HG02852 (cell line): ENCODE data around the gene KDM1B.

ENCODE experiments used
- ATAC-seq: cut with Tn5 transposase; IDR thresholded peaks from one replicate; pipeline ENCODE4 v1.9.1; 2021; ENCODE audit warnings: mild to moderate bottlenecking, moderate library complexity; ENCODE audit not compliant: unreplicated experiment

Gene KDM1B, protein sequence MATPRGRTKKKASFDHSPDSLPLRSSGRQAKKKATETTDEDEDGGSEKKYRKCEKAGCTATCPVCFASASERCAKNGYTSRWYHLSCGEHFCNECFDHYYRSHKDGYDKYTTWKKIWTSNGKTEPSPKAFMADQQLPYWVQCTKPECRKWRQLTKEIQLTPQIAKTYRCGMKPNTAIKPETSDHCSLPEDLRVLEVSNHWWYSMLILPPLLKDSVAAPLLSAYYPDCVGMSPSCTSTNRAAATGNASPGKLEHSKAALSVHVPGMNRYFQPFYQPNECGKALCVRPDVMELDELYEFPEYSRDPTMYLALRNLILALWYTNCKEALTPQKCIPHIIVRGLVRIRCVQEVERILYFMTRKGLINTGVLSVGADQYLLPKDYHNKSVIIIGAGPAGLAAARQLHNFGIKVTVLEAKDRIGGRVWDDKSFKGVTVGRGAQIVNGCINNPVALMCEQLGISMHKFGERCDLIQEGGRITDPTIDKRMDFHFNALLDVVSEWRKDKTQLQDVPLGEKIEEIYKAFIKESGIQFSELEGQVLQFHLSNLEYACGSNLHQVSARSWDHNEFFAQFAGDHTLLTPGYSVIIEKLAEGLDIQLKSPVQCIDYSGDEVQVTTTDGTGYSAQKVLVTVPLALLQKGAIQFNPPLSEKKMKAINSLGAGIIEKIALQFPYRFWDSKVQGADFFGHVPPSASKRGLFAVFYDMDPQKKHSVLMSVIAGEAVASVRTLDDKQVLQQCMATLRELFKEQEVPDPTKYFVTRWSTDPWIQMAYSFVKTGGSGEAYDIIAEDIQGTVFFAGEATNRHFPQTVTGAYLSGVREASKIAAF

DNA sequence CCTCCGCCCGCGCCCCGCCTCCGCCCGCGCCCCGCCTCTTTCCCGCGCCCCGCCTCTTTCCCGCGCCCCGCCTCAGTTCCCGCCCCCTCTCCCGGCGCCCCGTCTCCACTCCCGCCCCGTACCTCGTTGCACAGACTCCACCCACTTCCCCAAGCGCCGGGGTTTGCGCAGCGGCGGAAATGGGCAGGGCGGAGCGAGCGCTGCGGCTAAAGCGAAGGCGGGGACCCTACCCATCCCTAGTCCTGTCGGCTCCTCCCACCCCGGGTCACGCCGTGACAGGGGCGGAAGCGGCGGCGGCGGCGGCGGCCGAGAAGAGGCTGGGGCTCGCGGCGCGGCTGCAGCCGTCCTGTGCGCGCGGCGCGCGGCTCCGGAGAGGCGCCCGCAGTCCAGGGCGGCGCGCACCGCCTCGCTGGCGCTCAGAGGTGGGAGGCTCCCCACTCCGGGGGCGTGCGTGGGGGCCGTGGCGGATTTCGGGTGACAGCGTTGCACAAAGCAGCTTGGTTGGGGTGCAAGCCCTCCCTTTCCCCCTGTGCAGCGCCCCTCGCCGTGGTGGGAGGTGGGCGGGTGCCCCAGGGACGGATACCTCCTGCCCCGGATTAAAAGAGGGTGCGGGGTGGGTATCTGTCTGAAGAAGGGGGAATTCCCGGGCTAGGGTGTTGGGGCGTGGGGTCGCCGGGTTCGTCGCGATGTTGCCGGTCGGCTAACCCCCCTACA is at the start of gene KDM1B:
TSS of gene KDM1B (plus strand) at position 273 of the 714 bp plus-strand sequence. CDS start 4,474 bp downstream, outside the sequence.
- peak; percentile 84 for ATAC-seq

DNA sequence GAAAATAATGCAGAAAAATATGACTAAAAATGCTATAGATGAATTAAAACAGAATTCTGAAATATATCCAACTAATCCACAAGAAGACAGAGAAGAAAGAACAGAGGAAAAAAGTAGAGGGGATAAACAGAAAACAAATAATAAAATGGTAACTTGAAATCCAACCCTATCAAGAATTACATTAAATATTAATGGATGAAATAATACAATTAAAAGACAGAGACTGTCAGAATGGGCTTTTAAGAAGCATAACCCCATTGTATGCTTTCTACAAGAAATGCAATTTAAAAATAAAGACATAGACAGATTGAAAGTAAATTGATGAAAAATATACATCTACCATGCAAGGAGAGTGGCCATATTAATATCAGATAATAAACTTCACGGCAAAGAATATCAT is 48.2 kb upstream of the KDM1B start:
- ATAC-seq, result no peak

DNA sequence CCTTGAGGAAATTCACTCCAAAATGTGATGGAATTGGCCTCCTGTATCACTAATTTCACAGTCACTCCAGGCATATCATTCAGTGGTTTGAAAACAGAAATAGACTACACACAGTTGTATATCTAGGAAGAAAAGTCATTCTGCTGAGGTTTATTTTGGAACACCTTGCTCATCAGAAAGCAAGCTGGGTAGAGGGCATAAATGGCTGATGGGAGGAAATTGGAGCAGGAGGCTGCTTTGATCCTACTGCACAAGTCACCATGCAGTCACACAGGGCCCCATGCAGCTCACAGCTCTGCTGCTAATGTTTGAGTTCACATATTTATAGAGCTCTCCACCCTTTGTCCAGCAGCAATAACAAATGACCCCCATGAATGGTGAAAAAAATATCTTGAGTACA is 45.1 kb upstream of the KDM1B start:
- ATAC-seq, result no peak

DNA sequence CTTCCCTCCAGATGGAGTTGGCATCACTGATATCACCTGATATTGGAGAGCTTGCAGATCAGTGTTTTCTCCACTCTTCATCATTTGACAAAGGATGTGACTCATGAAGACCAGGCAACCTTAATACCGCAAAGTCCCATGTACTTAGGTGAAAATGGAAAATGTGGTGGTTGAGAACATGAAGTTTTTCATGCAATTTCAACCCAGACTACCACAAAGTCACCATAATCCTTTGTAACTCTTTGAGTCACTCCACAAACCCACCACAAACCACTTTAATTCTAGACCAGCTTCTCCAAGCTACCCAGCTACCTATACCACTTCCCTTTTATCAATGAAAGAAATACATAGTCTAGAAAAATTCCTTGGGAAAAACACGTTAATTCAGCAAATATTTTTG is 39.9 kb upstream of the KDM1B start:
- no peak for ATAC-seq

DNA sequence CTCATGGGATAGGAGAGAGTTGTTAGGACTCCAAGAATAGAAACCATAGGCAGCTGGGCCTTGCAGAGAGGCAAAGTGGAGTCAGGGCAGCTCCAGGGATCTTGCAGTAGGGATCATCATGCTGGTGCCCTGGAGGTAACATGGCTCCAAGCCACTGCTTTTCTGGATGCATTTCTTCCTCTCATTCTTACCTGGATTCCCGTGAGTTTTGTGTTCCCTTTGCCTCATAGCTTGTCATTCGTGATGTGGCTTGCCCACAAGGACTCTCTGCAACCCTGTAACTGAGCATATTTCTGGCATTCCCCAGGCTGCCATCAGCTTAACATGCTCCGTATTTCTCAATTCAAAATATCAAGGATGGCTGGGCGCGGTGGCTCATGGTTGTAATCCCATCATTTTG is 38.1 kb upstream of the KDM1B start:
- no peak for ATAC-seq

DNA sequence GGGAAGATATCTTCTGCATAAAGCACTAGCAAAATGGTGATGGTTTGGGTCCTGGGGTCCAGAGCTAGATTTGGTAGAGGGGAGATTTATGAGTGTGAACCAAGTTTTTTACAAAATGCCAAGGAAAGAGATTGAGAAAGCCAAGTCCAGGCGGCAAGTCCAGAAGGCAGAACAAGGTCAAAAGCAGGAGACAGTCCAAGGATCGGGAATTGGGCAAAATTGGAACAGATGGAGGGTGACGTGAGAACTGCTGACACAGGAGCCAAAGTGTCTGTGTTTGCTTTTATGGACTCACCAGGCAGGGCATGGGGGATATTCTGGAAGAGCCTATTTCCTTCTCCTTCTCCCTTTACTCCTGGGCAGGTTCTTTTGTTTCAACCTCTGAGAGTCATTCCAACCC is 36.9 kb upstream of the KDM1B start:
- ATAC-seq, result no peak

DNA sequence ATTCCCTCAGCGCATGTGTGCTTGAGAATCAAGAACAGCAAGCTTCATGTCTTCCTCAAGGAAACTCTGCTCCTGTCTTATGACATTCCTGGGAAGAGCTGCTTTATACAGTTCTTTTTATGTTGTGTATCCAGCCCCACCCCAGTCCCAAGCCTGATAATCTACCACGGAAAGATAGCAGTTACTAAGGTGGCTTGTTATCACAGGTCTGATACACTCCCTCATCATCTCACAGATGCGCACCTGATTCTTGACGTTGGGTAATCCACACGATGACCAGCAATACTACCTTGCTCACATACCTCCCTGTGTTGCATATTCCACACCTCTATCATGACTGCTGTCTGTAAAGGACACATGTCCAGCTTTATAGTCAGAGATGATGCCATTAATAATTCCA is 36.0 kb upstream of the KDM1B start:
- no peak for ATAC-seq

DNA sequence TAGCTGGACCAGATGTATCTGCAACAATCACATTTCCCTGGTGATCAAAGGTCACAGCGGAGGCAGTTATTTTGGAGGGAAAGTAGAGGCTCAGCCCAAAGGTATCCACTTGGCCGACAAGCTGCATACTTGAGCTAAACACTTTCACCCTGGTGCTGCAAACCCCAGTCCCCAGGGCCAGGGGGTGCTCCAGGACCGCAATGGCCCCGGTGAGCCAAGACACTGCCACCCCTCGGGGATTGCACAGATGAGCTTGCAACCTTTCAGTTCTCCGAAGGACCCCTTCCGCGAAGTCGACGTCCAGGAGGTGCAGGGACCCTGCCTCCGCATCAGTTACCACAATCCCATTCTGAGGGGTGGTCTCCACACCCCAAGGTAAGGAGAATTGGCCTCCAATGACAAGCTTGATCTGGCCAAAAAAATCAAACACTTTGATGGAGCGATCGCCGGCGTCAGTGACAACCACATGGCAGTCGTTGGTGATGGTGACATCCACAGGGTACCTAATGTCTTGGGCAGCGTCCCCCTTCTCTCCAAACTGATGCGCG is 33.6 kb upstream of the KDM1B start:
- ATAC-seq, result no peak

DNA sequence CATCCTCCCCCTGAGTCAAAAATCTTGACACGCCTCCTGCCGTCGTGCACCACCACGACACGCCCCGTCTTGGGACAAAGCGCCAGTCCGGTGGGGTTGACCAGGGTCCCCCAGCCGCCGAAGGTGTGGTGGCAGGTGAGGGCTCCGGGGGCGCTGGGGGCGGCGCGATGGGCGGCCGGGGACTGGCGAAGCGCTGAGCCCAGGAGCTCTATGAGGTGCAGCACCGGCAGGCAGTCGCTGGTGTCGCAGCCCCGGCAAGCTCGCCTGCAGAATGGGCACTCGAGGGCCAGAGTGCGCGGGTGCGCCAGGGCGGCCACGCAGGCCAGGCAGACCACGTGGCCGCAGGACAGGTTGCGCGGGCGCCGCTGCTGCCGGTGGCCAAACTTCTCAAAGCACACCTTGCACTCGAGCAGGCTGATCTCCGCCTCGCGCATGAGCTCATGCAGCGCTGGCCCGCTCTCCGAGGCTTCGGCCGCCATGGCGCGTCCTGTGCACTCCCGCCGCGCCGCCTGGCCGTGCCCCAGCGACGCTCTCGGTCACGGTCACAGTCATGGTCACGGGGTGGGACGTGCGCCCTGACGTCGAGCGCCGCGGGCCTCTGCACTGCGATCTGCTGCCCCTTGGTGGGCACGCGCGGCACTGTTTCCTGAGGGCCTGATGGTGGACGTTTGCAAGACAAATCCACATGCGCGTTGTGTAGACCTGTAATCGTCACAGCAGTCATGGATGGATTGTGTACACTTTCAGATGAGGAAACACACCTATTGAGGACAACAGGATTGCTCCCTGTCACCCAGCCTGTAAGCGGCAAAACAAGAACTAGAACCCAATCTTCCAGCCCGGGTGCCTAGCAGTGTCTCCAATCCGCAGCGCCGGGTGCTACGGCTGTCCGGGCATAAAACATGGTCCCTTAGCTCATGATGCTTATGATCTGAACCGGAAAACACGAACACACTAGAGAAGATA is 32.8 kb upstream of the KDM1B start, which contains the start of gene NHLRC1:
TSS of gene NHLRC1 (minus strand) at position 550 of the 966 bp plus-strand sequence. CDS start at position 479, 71 bp downstream.
- ATAC-seq, result peak; percentile 98

DNA sequence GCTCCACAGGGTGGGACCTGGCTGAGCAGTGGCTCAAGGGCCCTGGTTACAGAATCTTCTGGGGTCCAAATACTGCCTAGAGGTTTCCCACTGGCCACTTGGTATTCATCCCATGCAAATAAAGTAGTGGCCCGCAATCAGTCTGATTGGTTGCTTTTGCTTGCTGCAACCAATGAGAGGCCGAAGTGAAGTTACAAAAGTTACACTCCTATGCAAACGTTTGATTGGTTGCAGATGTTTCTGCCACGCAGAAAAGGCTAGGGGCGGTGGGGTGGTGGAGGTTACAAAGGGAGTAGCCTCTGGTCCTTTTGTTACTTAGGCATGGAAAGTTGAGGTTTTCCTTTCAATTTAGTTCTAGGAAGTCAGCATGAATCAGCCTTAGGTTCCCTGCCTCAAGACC is 29.1 kb upstream of the KDM1B start:
- ATAC-seq, result no peak

DNA sequence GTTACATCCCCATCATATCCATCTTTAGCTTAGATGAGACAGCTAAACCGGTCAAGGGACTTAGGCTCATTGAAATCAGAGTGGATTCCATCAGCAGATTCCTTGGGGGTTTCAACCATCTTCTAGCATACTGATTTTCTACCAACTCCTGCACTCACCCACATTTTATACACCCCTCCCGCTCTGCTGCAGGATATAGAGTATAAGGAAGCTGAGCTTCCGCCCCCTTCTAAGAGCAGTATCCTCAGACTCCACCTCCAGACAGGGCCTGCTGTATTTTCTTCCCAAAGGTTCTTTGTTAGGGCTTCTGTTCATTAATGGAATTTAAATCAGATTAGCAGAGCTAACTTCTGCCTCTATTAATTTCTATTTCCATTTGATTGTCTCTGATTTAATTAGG is 22.9 kb upstream of the KDM1B start:
- no peak for ATAC-seq

DNA sequence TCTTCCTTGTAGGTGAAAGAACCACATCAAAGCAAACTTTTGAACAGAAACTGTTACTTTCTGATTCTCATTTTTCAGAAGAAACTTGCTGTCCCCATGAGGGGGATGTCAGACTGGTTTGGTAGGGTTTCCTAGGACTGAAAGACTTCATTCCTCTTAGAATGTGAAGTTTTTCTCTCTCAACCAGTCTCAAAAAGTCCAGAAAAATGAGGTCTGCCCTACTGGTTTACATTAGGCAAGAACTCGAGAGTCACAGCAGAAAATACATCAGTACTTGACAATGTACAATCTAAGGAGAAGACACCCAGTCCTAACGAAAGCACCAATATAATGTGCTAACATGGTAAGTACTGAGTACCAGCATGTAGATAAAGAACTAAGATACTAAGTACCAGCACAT is 20.1 kb upstream of the KDM1B start:
- peak; percentile 47 for ATAC-seq

DNA sequence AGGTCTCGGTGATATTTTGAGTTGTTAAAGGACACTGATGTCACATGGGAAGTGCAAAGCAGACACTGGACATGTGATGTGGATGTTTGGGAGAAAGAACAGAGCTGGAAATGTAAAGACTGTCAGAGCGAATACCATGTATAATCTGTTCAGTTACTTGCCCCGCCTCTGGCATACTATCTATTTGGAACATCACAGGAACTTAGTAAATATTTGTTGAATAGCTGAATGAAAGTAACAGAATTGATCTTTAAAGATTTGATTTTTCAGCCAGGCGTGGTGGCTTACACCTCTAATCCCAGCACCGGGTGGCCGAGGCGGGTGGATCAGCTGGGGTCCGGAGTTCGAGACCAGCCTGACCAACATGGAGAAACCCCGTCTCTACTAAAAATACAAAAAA is 19.0 kb upstream of the KDM1B start:
- no peak for ATAC-seq

DNA sequence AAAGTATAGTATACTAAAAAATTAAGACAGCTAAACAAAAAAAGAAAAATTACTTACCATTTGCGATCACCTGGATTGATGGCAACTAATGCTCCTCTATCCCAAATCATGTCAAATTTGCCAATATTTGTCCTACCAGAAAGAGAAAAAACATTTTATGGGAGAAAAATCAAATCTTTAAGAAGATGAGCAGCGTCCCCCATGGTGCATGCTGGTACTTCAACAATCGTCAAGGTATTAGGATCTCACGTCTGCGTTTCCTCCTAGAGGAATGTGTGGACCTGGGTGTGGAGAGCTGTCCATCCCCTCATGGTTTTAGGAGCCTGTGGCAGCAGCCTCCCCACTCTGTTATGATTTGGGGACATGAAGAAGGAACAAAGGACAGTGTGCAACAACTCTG is 16.3 kb upstream of the KDM1B start:
- no peak for ATAC-seq

DNA sequence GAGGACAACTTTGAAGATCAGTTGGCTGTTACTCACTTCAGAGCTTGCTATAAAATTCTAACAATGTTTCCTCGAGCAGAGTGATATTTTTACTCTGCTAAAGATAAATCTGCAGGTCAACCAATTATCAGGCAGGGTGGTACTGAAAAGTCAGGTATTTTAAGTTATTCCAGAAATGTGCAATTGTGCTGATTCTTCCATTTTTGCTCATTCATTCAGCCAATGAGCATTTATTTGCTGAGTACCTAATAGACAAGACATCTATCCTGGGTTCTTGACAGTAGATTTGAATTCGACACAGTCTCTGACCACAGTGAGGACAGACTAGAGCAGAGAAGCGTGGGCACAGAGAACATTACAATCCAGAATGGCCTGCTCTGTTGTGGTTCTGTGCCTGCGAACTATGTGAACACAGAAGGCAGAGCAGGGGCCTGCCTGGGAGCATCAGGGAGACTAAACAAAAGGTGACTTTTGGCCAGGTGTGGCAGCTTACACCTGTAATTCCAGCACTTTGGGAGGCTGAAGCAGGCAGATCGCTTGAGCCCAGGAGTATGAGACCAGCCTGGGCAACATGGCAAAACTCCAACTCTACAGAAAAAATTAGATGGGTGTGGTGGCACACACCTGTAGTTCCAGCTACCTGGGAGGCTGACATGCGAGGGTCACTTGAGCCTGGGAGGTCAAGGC is 15.1 kb upstream of the KDM1B start:
- ATAC-seq, result no peak

DNA sequence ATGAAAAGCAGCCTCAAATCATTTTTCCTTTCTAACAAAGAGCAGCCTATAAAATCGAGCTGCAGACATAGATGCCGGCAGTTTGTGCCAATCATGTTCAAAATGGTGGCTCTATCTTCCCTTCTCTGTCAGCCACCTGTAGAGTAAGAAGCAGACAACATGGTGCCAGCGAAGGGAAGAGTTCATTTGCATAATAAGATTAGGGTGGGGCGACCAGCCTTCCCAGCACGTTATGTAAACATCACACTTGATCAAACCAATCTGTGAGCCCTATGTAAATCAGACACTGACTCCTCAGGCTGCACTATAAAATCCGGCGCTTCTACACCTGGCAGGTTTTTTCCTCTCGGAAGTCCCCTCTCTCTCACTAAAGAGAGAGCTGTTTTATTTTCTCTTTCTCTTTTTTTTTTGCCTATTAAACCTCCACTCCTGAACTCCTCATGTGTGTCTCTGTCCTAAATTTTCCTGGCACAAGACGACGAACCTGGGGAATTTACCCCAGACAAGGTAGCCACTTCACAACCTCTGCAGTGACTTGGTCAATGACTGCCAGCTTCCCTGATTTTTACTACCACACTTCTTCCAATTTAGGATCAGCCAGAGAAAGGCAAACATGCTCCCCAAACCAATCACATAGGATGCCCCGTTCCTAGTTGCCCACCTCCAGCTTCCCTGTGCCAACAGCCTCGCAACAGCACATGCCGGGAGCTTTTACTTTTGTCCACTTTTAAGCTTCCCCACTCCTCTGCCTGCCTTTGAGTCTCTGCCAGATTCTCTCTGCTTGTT is 13.2 kb upstream of the KDM1B start:
- ATAC-seq, result no peak

DNA sequence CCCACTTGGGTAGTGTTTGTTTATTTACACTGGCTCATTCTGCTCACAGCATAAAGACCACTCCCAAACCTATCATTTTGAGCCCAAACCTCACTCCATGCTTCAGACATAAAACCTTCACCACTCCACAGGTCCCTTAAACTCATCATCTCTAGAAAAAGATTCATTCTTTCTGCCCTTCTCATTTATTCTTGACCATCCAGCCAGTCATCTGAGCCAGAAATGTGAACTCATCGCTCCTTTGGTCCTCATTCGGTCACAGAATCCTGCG is 12.7 kb upstream of the KDM1B start:
- no peak for ATAC-seq

DNA sequence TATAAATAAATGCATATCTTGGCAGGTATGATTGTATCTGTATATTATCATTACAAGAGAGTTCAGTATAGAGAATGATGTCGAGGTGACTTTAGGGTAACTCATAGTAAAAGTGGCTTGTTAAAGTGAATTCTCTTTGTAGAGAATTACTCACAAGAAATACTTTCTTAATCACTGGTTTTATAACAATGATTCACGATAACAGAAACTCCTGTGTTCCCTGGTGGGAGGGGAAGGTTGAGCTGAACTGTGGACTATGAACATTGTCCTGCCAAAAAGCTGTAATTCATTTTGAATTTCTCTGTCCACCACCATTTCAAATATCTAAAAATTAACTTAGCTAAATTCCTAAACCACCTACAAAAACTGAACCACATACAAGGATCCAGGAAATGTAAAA is 8.1 kb upstream of the KDM1B start:
- ATAC-seq, result no peak

DNA sequence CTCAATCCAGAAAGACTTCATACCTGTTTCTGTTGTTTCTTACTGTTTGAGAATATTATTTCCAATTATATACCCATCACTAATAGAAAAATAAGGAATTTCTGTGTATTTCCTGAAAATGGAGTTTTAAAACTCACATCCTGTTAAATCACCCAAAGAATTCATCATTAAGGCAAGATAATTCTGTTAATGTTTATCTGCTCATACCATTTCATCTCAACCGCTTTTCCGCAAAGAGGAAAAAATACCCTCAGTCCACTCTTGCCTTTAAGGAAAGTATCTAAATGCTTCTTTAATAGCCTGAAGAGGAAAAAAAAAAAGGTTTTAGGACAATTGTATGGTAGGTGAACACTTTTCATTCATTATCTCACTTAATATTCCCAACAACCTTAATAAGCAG is 7.6 kb upstream of the KDM1B start:
- ATAC-seq, result no peak
